ENCODE data around the gene COL20A1. TPM values are rescaled to one million over a fixed set of nuclear protein-coding genes. Genes with fewer than 3 reads are reported as not detected.
"Not testable (repeated sequence)": the region's sequence is repeated elsewhere in the genome, so short reads cannot be mapped to it uniquely, and the experiment has no call there.

The COL20A1 gene
- total RNA-seq, 1 donor from 2014 or later = not detected

GRCh38 chr20:63336232-63336752, 43.3 kb downstream of the COL20A1 start:
- Histone ChIP-seq H3K27ac (no peak overlapping the region), H3K4me1 (no peaks in the 10 kb centered on the region), H3K9me3 (no peaks in the 10 kb centered on the region), H3K4me3 (no peak overlapping the region), H3K36me3 (no peaks in the 10 kb centered on the region), H3K27me3 (no peaks in the 10 kb centered on the region)
- no peak for DNase-seq (ENCODE audit: extremely low spot score in 2 of 2)
- no peak for TF ChIP-seq POLR2A (IDR thresholded peaks at IDR 0.05)
- TF ChIP-seq CTCF (IDR thresholded peaks at IDR 0.05) = no peak
- TF ChIP-seq POLR2AphosphoS5 (IDR thresholded peaks at IDR 0.05; ENCODE audit: insufficient read depth in 1 of 2, low read depth in 1 of 2) = no peak
- intact Hi-C loops (cut with DNase I) = no loop called here

- no peaks in the 10 kb centered on the region for H3K9me3 ChIP-seq
- intact Hi-C loops (cut with DNase I) = no loop called here
- no peaks in the 10 kb centered on the region for H3K27me3 ChIP-seq
- H3K36me3 ChIP-seq = no peaks in the 10 kb centered on the region
- H3K27ac ChIP-seq = no peak overlapping the region
- H3K4me3 ChIP-seq = no peak overlapping the region
- no peak for TF ChIP-seq POLR2AphosphoS5 (IDR thresholded peaks at IDR 0.05; ENCODE audit: insufficient read depth in 1 of 2, low read depth in 1 of 2)
- TF ChIP-seq CTCF (IDR thresholded peaks at IDR 0.05) = no peak
- TF ChIP-seq POLR2A (IDR thresholded peaks at IDR 0.05) = no peak
- DNase-seq (ENCODE audit: extremely low spot score in 2 of 2) = no peak
- no peaks in the 10 kb centered on the region for H3K4me1 ChIP-seq
Observed at GRCh38 chr20:63337786-63338420, 44.9 kb downstream of the COL20A1 start.

- H3K27me3 ChIP-seq; DNase-seq (ENCODE audit: extremely low spot score in 2 of 2): not testable (repeated sequence)
Observed at GRCh38 chr20:63339154-63340094, 46.4 kb downstream of the COL20A1 start.

GRCh38 chr20:63340158-63340688, 47.2 kb downstream of the COL20A1 start:
- H3K27ac ChIP-seq; H3K9me3 ChIP-seq; H3K36me3 ChIP-seq; H3K4me1 ChIP-seq; H3K4me3 ChIP-seq; DNase-seq (ENCODE audit: extremely low spot score in 2 of 2); intact Hi-C loops (cut with DNase I); H3K27me3 ChIP-seq: not testable (repeated sequence)

More at GRCh38 chr20:63339154-63340094, 46.4 kb downstream of the COL20A1 start:
- intact Hi-C loops (cut with DNase I); H3K36me3 ChIP-seq; H3K27ac ChIP-seq; H3K9me3 ChIP-seq; H3K4me3 ChIP-seq; H3K4me1 ChIP-seq: not testable (repeated sequence)

- intact Hi-C loops (cut with DNase I) = no loop called here
- TF ChIP-seq CTCF (IDR thresholded peaks at IDR 0.05) (no peak), POLR2A (IDR thresholded peaks at IDR 0.05) (no peak), POLR2AphosphoS5 (IDR thresholded peaks at IDR 0.05; ENCODE audit: insufficient read depth in 1 of 2, low read depth in 1 of 2) (no peak)
- Histone ChIP-seq H3K27me3 (no peaks in the 10 kb centered on the region), H3K36me3 (no peaks in the 10 kb centered on the region), H3K27ac (no peak overlapping the region), H3K4me3 (no peak overlapping the region), H3K9me3 (no peaks in the 10 kb centered on the region), H3K4me1 (peaks cover 17% of the 10 kb centered on the region)
- DNase-seq (ENCODE audit: extremely low spot score in 2 of 2) = no peak
Observed at GRCh38 chr20:63342561-63343459, 49.8 kb downstream of the COL20A1 start.

Measured in vagina (tissue), 2 donors.